Heart right ventricle (tissue), 16 donors: ENCODE results near the gene MAD2L2. TPM values are rescaled to one million over a fixed set of nuclear protein-coding genes. Genes with fewer than 3 reads are reported as not detected.

Source experiments
- ATAC-seq, 8 donors: fragments of 200-7000 bp; cut with Tn5 transposase; one replicate each; pipeline ENCODE4 v1.9.1; 2020; ENCODE audit warnings: mild to moderate bottlenecking in 8 of 8, moderate library complexity in 8 of 8, moderate number of reproducible peaks in 1 of 8
- DNase-seq, 2 donors: peaks; one replicate each; pipeline ENCODE4 v3.0.0-alpha.2; 2020
- H3K27ac ChIP-seq, 10 donors: fragments of 200-600 bp; sonication (generic) in 2 of 10; one replicate each; pipeline versions ENCODE4 v1.5.0 to v1.8.0; 2020 to 2022; ENCODE audit warnings: mild to moderate bottlenecking in 3 of 10
- H3K27me3 ChIP-seq, 7 donors: fragments of 200-600 bp; one replicate each; pipeline ENCODE4 v1.8.0; 2021 to 2022; ENCODE audit warnings: mild to moderate bottlenecking in 2 of 7
- H3K36me3 ChIP-seq, 9 donors: fragments of 200-600 bp; sonication (generic) in 1 of 9; one replicate each; pipeline versions ENCODE4 v1.5.0 to v1.8.0; 2020 to 2022; ENCODE audit warnings: mild to moderate bottlenecking in 2 of 9
- H3K4me1 ChIP-seq, 9 donors: fragments of 200-600 bp; sonication (generic) in 1 of 9; one replicate each; pipeline versions ENCODE4 v1.5.0 to v1.8.0; 2020 to 2022; ENCODE audit warnings: mild to moderate bottlenecking in 4 of 9
- H3K4me3 ChIP-seq, 10 donors: fragments of 200-600 bp; sonication (generic) in 2 of 10; one replicate each; pipeline versions ENCODE4 v1.5.0 to v1.8.0; 2020 to 2022; ENCODE audit warnings: mild to moderate bottlenecking in 7 of 10, moderate library complexity in 2 of 10
- H3K9me3 ChIP-seq, 11 donors: fragments of 200-600 bp in 10 of 11; sonication (generic) in 2 of 11; one replicate each; pipeline versions ENCODE4 v1.5.0 to v1.8.0; 2013 to 2022; ENCODE audit warnings: mild to moderate bottlenecking in 2 of 11, control low read depth in 1 of 11, moderate library complexity in 1 of 11
- CTCF ChIP-seq, 9 donors: fragments of 200-600 bp; sonication (generic) in 2 of 9; IDR thresholded peaks; one replicate each; pipeline versions ENCODE4 v1.5.0 to v1.8.0; 2021 to 2022; ENCODE audit warnings: antibody characterized with exemption in 9 of 9, mild to moderate bottlenecking in 5 of 9, moderate library complexity in 1 of 9
- WGBS, 2 donors: extraction: QIAGEN DNeasy Blood & Tissue Kit; methylation state at CpG; one replicate each; pipeline ENCODE4 v1.1.7; 2013; ENCODE audit warnings: inconsistent platforms in 1 of 2; 5-methylcytosine and 5-hydroxymethylcytosine counted together
- intact Hi-C, 10 donors: fragments of 100-400 bp; cut with DNase I; formaldehyde crosslinking; loops; one replicate each; pipeline versions ENCODE4 v1.11.1 to v1.14.2; 2022
- polyA plus RNA-seq, 2 donors: library from polyadenylated mRNA; stranded (reverse); fragments of 200-250 nt; gene quantifications; one replicate each; pipeline ENCODE4 v1.2.3, GENCODE V29; 2013
- total RNA-seq, 10 donors: library from RNA; stranded (reverse); fragmentation: NEBNext Ultra II Directional in 3 of 10; extraction: Animal tissue kit (Norgen Biotek cat#: 25700) in 3 of 10; gene quantifications; one replicate each; pipeline versions ENCODE4 v1.2.1 to v1.2.4, GENCODE V29; 2021 to 2023
- donor health status: Arrhythmogenic right ventricular cardiomyopathy.
- donor health status: ischemic (EF 13 %, LVEDD 7.1; RV severe dilation, severe dysfunction).
- donor health status: healthy with polysubstance abuse.
- donor health status: DM: no; HTN: yes; CAD: no.
- donor health status: DM: no; HTN: no; CAD: no.
- donor health status: ischemic (EF 25% LVEDD 6.9; RV normal size, moderate dysfunction).
- donor health status: ischemic (EF 25% LVEDD 5.7; RV mildly dilated, moderate dysfunction).
- donor health status: healthy.
- donor health status: DM: yes; HTN: yes; CAD: no.
- donor health status: Ischemic cardiomyopathy.
- donor health status: ischemic (EF 35%, LVEDD 5.7; RV mildly dilated, moderate dysfunction).
- donor health status: nonischemic (EF 11% LVEDD 7.7; RV severe dilation, severe dysfunction).
- donor health status: DM: yes; HTN: yes; CAD: no.
- donor health status: PGD.
- donor health status: ischemic (EF 29% LVEDD 5.4; RV normal size, mild dysfunction).
- donor health status: nonischemic (EF 23%, LVEDD 6.1; RV moderate dilation, normal function).

Gene MAD2L2
- total and polyA plus RNA-seq, 12 donors = 10.9 to 59.0 (median 17.0) TPM

DNA sequence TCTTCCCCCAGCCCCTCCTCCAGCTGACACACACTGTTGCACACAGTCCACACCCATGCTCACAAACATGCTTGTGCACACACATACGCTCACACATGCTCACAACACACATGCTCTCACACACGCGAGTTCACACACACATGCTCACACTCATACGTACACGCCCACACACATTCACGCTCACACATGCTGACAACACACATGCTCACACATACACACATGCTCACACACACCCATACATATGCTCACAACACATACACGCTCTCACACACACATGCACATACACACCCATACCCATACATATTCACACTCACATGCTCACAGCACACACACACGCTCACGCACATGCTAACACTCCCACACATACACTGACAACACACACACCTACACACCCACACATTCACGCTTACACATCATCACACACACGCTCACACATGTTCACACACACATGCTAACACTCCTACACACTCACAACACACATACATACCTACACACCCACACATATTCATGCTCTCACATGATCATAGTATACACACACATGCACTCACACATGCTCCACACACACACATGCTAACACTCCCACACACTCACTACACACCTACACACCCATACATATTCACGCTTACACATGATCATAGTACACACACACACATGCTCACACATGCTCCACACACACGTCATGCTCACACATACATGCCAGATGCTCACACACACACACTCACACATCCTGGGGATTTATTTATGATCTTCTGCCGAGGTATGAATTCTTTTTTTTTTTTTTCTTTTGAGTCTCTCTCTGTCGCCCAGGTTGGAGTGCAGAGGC is 21.2 kb upstream of the MAD2L2 start:
- Histone ChIP-seq H3K9me3 (no peaks in the 10 kb centered on the region), H3K36me3 (no peaks in the 10 kb centered on the region), H3K4me3 (no peak overlapping the region), H3K4me1 (peaks cover 0 to 18% (median 13%) of the 10 kb centered on the region in 9 donors), H3K27ac (no peak overlapping the region), H3K27me3 (peaks cover 0 to 86% (median 68%) of the 10 kb centered on the region in 7 donors)
- DNase-seq = no peak
- intact Hi-C loops = no loop called here
- WGBS, 2 donors = 85 to 86% methylated on average over 15 of the region's 15 CpGs
- TF ChIP-seq CTCF (IDR thresholded peaks at IDR 0.05) = no peak
- no peak for ATAC-seq

DNA sequence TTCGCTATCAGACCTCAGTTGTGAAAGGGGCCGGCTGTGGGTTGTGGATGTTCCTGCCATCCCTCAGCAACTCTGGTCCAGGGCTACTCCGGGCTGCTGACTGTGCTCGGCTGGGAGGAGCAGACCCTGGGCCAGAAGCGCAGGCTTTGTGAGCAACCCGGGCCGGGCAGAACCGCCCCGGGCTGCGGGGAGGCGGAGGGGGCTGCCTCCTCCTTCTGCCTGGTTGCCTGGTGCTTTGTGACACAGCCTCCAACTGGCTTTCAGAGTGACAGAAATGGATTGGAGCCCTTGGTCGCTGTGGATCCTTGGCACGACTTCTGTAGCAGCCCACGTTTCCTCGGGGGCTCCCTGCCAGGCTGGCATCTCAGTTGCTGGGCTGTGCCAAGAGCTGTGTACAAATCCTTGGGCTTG is 20.6 kb upstream of the MAD2L2 start:
- intact Hi-C loops = no loop called here
- WGBS, 2 donors = 25 to 26% methylated on average over 15 of the region's 15 CpGs
- no peak for DNase-seq
- ATAC-seq = peak in 6 of 8 donors; percentile 34 to 43 (median 38)
- H3K4me3 ChIP-seq = peak overlapping the region in 2 of 10 donors; percentile 8 to 21
- TF ChIP-seq CTCF (IDR thresholded peaks at IDR 0.05) = no peak
- no peak overlapping the region for H3K27ac ChIP-seq
- no peaks in the 10 kb centered on the region for H3K9me3 ChIP-seq
- peaks cover 0 to 92% (median 71%) of the 10 kb centered on the region in 7 donors for H3K27me3 ChIP-seq
- H3K4me1 ChIP-seq = peaks cover 0 to 17% (median 13%) of the 10 kb centered on the region in 9 donors
- H3K36me3 ChIP-seq = no peaks in the 10 kb centered on the region

DNA sequence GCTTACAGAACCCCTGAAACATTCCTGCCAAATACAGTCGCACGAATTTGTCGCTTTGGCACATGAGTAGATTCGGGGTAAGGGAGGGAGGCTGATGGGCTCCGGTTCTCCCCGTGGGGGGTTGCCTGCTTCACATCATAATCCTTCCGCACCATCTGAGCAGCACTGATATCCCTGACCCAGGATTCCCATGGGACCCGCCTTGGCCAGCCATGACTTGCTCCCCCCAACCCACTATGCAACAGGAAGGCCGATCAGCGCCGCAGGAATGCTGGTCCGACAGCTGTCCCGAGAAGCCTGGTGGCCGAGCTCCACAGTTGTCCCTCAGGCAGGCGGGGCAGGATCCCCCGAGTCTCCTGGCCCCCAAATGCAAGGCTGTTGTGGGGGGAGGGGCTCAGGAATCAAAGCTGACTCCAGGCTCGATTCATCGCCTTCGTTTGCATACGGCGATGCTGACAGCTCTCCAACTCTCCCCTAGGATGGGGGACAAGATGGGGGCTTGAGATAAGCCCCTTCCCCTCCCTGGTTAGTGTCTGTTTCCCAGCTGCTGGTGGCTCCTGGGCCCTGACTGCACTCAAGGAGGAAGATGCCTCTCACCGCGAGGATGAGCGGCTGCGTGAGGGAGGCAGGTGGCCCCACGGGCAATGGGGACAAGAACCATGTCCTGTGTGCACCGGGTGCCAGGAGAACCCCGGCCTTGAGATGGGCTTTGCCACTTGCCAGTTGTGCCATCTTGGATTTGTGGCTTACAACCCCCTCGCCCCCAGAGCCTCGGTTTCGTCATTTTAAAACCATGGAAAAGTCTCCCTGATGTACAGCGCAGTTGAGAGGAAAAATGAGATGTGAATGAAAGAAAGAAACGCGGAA is 19.9 kb upstream of the MAD2L2 start:
- Histone ChIP-seq H3K36me3 (no peaks in the 10 kb centered on the region), H3K27ac (no peak overlapping the region), H3K4me1 (peaks cover 0 to 17% (median 13%) of the 10 kb centered on the region in 9 donors), H3K9me3 (no peaks in the 10 kb centered on the region), H3K4me3 (peak overlapping the region in 2 of 10 donors; percentile 8 to 21), H3K27me3 (peaks cover 0 to 97% (median 74%) of the 10 kb centered on the region in 7 donors)
- DNase-seq (no peak), ATAC-seq (no peak)
- WGBS, 2 donors = 31 to 32% methylated on average over 34 of the region's 34 CpGs
- TF ChIP-seq CTCF (IDR thresholded peaks at IDR 0.05) = no peak
- intact Hi-C loops = no loop called here

- H3K36me3 ChIP-seq = no peaks in the 10 kb centered on the region
- peaks cover 0 to 96% (median 81%) of the 10 kb centered on the region in 7 donors for H3K27me3 ChIP-seq
- TF ChIP-seq CTCF (IDR thresholded peaks at IDR 0.05) = no peak
These were observed 16.9 kb upstream of the MAD2L2 start for GRCh38 chr1:11697893-11698210.

More at GRCh38 chr1:11697893-11698210, 16.9 kb upstream of the MAD2L2 start:
- ATAC-seq (no peak), DNase-seq (no peak)
- 82 to 86% methylated on average over 5 of the region's 5 CpGs for WGBS, 2 donors
- intact Hi-C loops = no loop called here
- no peaks in the 10 kb centered on the region for H3K9me3 ChIP-seq
- peaks cover 0 to 17% (median 13%) of the 10 kb centered on the region in 9 donors for H3K4me1 ChIP-seq
- H3K4me3 ChIP-seq = no peak overlapping the region
- H3K27ac ChIP-seq = no peak overlapping the region
